Kidney (tissue), 14 donors: ENCODE data around the gene IQSEC2. TPM values are rescaled to one million over a fixed set of nuclear protein-coding genes. Genes with fewer than 3 reads are reported as not detected.

Experiments used
- DNase-seq, 5 donors: peaks; one replicate each; pipeline ENCODE4 v3.0.0-alpha.2; 2013 to 2020
- FAIRE-seq: peaks from 2 replicates; lab custom pipeline; 2012; peaks lifted over from hg19 to GRCh38; lab: Jason Lieb, UNC
- H3K27ac ChIP-seq, 2 donors: one replicate each; pipeline ENCODE4 v1.7.0; 2013; ENCODE audit warnings: low read depth in 2 of 2, low read length in 2 of 2, inconsistent platforms in 1 of 2
- H3K27me3 ChIP-seq: one replicate; pipeline ENCODE4 v1.7.1; 2013; ENCODE audit warnings: low read length, inconsistent platforms; ENCODE audit not compliant: control insufficient read depth, insufficient read depth
- H3K36me3 ChIP-seq, 3 donors: one replicate each; pipeline versions ENCODE4 v1.7.0 to v1.7.1; 2013; ENCODE audit warnings: low read length in 3 of 3, control low read depth in 1 of 3, inconsistent platforms in 1 of 3; ENCODE audit not compliant: insufficient read depth in 3 of 3, control insufficient read depth in 2 of 3
- H3K4me1 ChIP-seq, 3 donors: one replicate each; pipeline versions ENCODE4 v1.7.0 to v1.7.1; 2013; ENCODE audit warnings: low read length in 3 of 3, inconsistent platforms in 1 of 3, low read depth in 1 of 3; ENCODE audit not compliant: control insufficient read depth in 2 of 3, insufficient read depth in 2 of 3
- H3K4me3 ChIP-seq, 3 donors: one replicate each; pipeline versions ENCODE4 v1.7.0 to v1.8.1; 2013; ENCODE audit warnings: low read length in 3 of 3, control low read depth in 1 of 3, inconsistent platforms in 1 of 3
- H3K9ac ChIP-seq, 3 donors: one replicate each; pipeline versions ENCODE4 v1.7.0 to v1.7.1; 2013; ENCODE audit warnings: low read length in 3 of 3, control low read depth in 1 of 3, inconsistent platforms in 1 of 3
- H3K9me3 ChIP-seq, 3 donors: one replicate each; pipeline versions ENCODE4 v1.7.0 to v1.7.1; 2013; ENCODE audit warnings: low read length in 3 of 3, control low read depth in 1 of 3, inconsistent platforms in 1 of 3; ENCODE audit not compliant: control insufficient read depth in 2 of 3, insufficient read depth in 1 of 3
- CTCF ChIP-seq: IDR thresholded peaks from 3 replicates; pipeline ENCODE4 v1.5.1; 2012; ENCODE audit warnings: mild to moderate bottlenecking, moderate library complexity, borderline replicate concordance; ENCODE audit not compliant: insufficient read depth; ENCODE audit errors: extremely low read depth
- intact Hi-C: fragments of 100-400 bp; cut with DNase I; formaldehyde crosslinking; loops from one replicate; pipeline ENCODE4 v1.11.1; 2022
- polyA plus RNA-seq: library from polyadenylated mRNA; stranded (reverse); fragments of 350-450 nt; fragmentation: Illumina TruSeq; extraction: RNeasy Lipid Tissue Mini Kit (QIAGEN cat#74804); gene quantifications from one replicate; pipeline ENCODE4 v1.2.3, GENCODE V29; 2014; ENCODE audit warnings: low read depth, low replicate concordance; ENCODE audit not compliant: insufficient read depth
- total RNA-seq: library from RNA; stranded (reverse); fragmentation: NEBNext Ultra II Directional; extraction: Animal tissue kit (Norgen Biotek cat#: 25700); gene quantifications from one replicate; pipeline ENCODE4 v1.2.1, GENCODE V29; 2021
- donor health status: control.
- donor health status: control.
- donor health status: control.
- donor health status: control.
- donor health status: control.
- donor health status: DM: yes; HTN: yes; CAD: no.
- donor health status: Normal renal cell carcinoma (clear cell type).

IQSEC2 gene
- total and polyA plus RNA-seq, 2 donors from 2014 or later, result 20.9 to 56.2 TPM

- Histone ChIP-seq H3K9ac (no peak overlapping the region), H3K27me3 (peaks cover 41% of the 10 kb centered on the region), H3K4me1 (peaks cover 0 to 5% (median 0%) of the 10 kb centered on the region in 3 donors), H3K27ac (no peak overlapping the region), H3K36me3 (no peaks in the 10 kb centered on the region), H3K9me3 (peaks cover 0 to 2% (median 0%) of the 10 kb centered on the region in 3 donors), H3K4me3 (no peak overlapping the region)
- DNase-seq, result no peak
- TF ChIP-seq CTCF, result no peak
- intact Hi-C loops, result loop anchor here (10.0 kb wide), 1 partner anchor 121 kb away; no protein-coding TSS in a partner anchor
- no peak for FAIRE-seq
Measured at GRCh38 chrX:53324085-53324484, 42.7 kb upstream of the IQSEC2 start.

GRCh38 chrX:53323196-53323595 is 41.8 kb upstream of the IQSEC2 start:
- H3K27me3 ChIP-seq, result peaks cover 45% of the 10 kb centered on the region
- FAIRE-seq (no peak), DNase-seq (no peak)
- intact Hi-C loops, result loop anchor here (10.0 kb wide), 1 partner anchor 122 kb away; no protein-coding TSS in a partner anchor
- no peak overlapping the region for H3K27ac ChIP-seq
- no peak overlapping the region for H3K9ac ChIP-seq
- H3K4me3 ChIP-seq, result no peak overlapping the region
- TF ChIP-seq CTCF, result no peak
- peaks cover 0 to 5% (median 0%) of the 10 kb centered on the region in 3 donors for H3K4me1 ChIP-seq
- peaks cover 0 to 2% (median 0%) of the 10 kb centered on the region in 3 donors for H3K9me3 ChIP-seq
- no peaks in the 10 kb centered on the region for H3K36me3 ChIP-seq

GRCh38 chrX:53321943-53322497 is 40.6 kb upstream of the IQSEC2 start:
- peaks cover 0 to 2% (median 0%) of the 10 kb centered on the region in 3 donors for H3K9me3 ChIP-seq
- H3K36me3 ChIP-seq, result no peaks in the 10 kb centered on the region
- peaks cover 0 to 8% (median 0%) of the 10 kb centered on the region in 3 donors for H3K4me1 ChIP-seq
- H3K4me3 ChIP-seq, result no peak overlapping the region
- no peak for FAIRE-seq
- no peak for DNase-seq
- intact Hi-C loops, result loop anchor here (10.0 kb wide), 1 partner anchor 123 kb away; no protein-coding TSS in a partner anchor
- no peak for TF ChIP-seq CTCF
- no peak overlapping the region for H3K27ac ChIP-seq
- H3K9ac ChIP-seq, result no peak overlapping the region
- peaks cover 49% of the 10 kb centered on the region for H3K27me3 ChIP-seq
